Naive thymus-derived CD4-positive, alpha-beta T cell (primary cell): ENCODE data around the gene CHCHD10. TPM values are rescaled to one million over a fixed set of nuclear protein-coding genes. Genes with fewer than 3 reads are reported as not detected.
"Not testable (repeated sequence)": the region's sequence is repeated elsewhere in the genome, so short reads cannot be mapped to it uniquely, and the experiment has no call there.

Experiments
- ATAC-seq: fragments of 150-1000 bp; cut with Tn5 transposase; 2 replicates; pipeline ENCODE4 v1.10.0; 2021; ENCODE audit warnings: mild to moderate bottlenecking, moderate library complexity
- CTCF ChIA-PET: fragments of 350-600 bp; sonication (Branson Sonifier 250); formaldehyde crosslinking; loops from one replicate; lab custom pipeline; 2021; ENCODE audit warnings: antibody characterized with exemption; lab: Charles Lee
- POLR2A ChIA-PET: fragments of 350-600 bp; sonication (Branson Sonifier 250); formaldehyde crosslinking; loops from one replicate; lab custom pipeline; 2021; ENCODE audit warnings: antibody characterized with exemption, inconsistent platforms; lab: Charles Lee
- DNase-seq, 9 donors: peaks; one replicate each; pipeline versions ENCODE4 v3.0.0 to v3.0.0-alpha.2; 2020 to 2022; ENCODE audit warnings: mixed read lengths in 1 of 9
- H3K27ac ChIP-seq: one replicate; pipeline ENCODE4 v1.7.0; 2013; ENCODE audit warnings: mild to moderate bottlenecking, low read depth, low read length, moderate library complexity
- H3K27me3 ChIP-seq, 2 donors: one replicate each; pipeline ENCODE4 v1.7.0; 2013; ENCODE audit warnings: low read length in 2 of 2, mild to moderate bottlenecking in 2 of 2, moderate library complexity in 2 of 2; ENCODE audit not compliant: control insufficient read depth in 2 of 2, insufficient read depth in 2 of 2
- H3K36me3 ChIP-seq, 3 experiments: 1 replicate in 2 of 3; 2 replicates in 1 of 3; pipeline ENCODE4 v1.7.0; 2013; ENCODE audit warnings: low read length in 3 of 3, mild to moderate bottlenecking in 3 of 3, moderate library complexity in 1 of 3; ENCODE audit not compliant: insufficient read depth in 3 of 3, control insufficient read depth in 2 of 3
- H3K4me1 ChIP-seq, 2 donors: one replicate each; pipeline ENCODE4 v1.7.0; 2013; ENCODE audit warnings: low read length in 2 of 2, mild to moderate bottlenecking in 2 of 2, moderate library complexity in 1 of 2; ENCODE audit not compliant: control insufficient read depth in 2 of 2, insufficient read depth in 2 of 2
- H3K4me3 ChIP-seq: 2 replicates; pipeline ENCODE4 v1.7.0; 2013; ENCODE audit warnings: mild to moderate bottlenecking, low read length
- H3K9me3 ChIP-seq, 3 experiments: 1 replicate in 2 of 3; 2 replicates in 1 of 3; pipeline ENCODE4 v1.7.0; 2013; ENCODE audit warnings: low read length in 3 of 3; ENCODE audit not compliant: control insufficient read depth in 2 of 3
- H3K27ac Mint-ChIP-seq, 9 donors: one replicate each; pipeline ENCODE4 v1.8.0; 2020 to 2022; ENCODE audit warnings: mixed read lengths in 9 of 9, mild to moderate bottlenecking in 8 of 9, moderate library complexity in 5 of 9, inconsistent platforms in 2 of 9
- H3K27me3 Mint-ChIP-seq, 5 donors: one replicate each; pipeline ENCODE4 v1.8.0; 2021 to 2022; ENCODE audit warnings: mixed read lengths in 5 of 5, mild to moderate bottlenecking in 1 of 5
- H3K36me3 Mint-ChIP-seq, 5 donors: one replicate each; pipeline ENCODE4 v1.8.0; 2020 to 2022; ENCODE audit warnings: mixed read lengths in 5 of 5, mild to moderate bottlenecking in 3 of 5, inconsistent platforms in 1 of 5
- H3K4me1 Mint-ChIP-seq, 7 donors: one replicate each; pipeline ENCODE4 v1.8.0; 2020 to 2022; ENCODE audit warnings: mixed read lengths in 7 of 7, mild to moderate bottlenecking in 3 of 7, inconsistent platforms in 1 of 7
- H3K4me3 Mint-ChIP-seq, 10 donors: one replicate each; pipeline ENCODE4 v1.8.0; 2020 to 2022; ENCODE audit warnings: mild to moderate bottlenecking in 10 of 10, mixed read lengths in 10 of 10, moderate library complexity in 6 of 10, inconsistent platforms in 2 of 10
- H3K9me3 Mint-ChIP-seq, 11 donors: one replicate each; pipeline ENCODE4 v1.8.0; 2020 to 2022; ENCODE audit warnings: mixed read lengths in 11 of 11, mild to moderate bottlenecking in 4 of 11, inconsistent platforms in 1 of 11, moderate library complexity in 1 of 11
- intact Hi-C, 2 donors: fragments of 100-400 bp; cut with micrococcal nuclease; formaldehyde crosslinking; loops; one replicate each; pipeline ENCODE4 v1.15.1; 2023
- polyA plus RNA-seq, 2 donors: library from polyadenylated mRNA; unstranded; fragments of 300-500 nt; fragmentation: Illumina TruSeq; gene quantifications; one replicate each; pipeline ENCODE4 v1.2.3, GENCODE V29; 2021
- total RNA-seq, 6 experiments: library from RNA in 5 of 6; stranded (reverse) in 5 of 6; gene quantifications; 1 replicate in 5 of 6; 2 replicates in 1 of 6; pipeline ENCODE4 v1.2.3 and lab custom pipeline; 2021 to 2026

CHCHD10 gene
- total and polyA plus RNA-seq, 7 experiments from 2014 or later: 25.6 to 56.1 (median 42.2) TPM

DNA sequence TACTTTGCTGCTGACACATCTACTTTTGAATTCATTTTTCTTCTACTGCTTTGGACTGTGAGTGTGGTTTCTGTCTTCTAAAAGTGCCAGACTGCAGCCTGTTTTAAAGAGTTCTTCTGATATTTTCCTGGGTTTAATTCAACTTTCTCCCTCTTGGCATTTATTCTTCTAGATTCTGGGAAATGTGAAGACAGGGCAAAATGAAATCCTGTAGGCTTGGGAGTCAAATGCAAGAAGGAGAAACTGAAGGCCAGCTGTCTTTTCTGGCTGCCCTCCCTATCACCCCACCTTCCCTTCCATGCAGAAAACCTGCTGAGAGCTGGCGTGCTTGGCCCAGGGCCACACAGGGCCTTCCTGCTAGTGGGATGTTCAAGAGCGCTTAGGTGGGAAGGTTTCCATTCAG, 24.5 kb downstream of the CHCHD10 start:
- H3K4me1 ChIP-seq: no peaks in the 10 kb centered on the region
- H3K36me3 ChIP-seq: peaks cover 0 to 29% (median 14%) of the 10 kb centered on the region in 3 experiments
- Mint-ChIP-seq H3K4me3 (no peak overlapping the region), H3K36me3 (peaks cover 15 to 32% (median 24%) of the 10 kb centered on the region in 5 donors), H3K27me3 (no peaks in the 10 kb centered on the region), H3K9me3 (peaks cover 0 to 19% (median 7%) of the 10 kb centered on the region in 11 donors), H3K4me1 (peaks cover 0 to 3% (median 0%) of the 10 kb centered on the region in 7 donors), H3K27ac (no peak overlapping the region)
- no peaks in the 10 kb centered on the region for H3K27me3 ChIP-seq
- peaks cover 0 to 12% (median 0%) of the 10 kb centered on the region in 3 experiments for H3K9me3 ChIP-seq
- intact Hi-C loops: no loop called here
- POLR2A ChIA-PET: no interaction called here
- CTCF ChIA-PET: no interaction called here
- H3K27ac ChIP-seq: no peak overlapping the region
- ATAC-seq: no peak
- DNase-seq: no peak
- H3K4me3 ChIP-seq: no peak overlapping the region

GRCh38 chr22:23742505-23743264, 25.1 kb downstream of the CHCHD10 start:
- Histone ChIP-seq H3K36me3 (peaks cover 0 to 29% (median 14%) of the 10 kb centered on the region in 3 experiments), H3K9me3 (peaks cover 0 to 12% (median 0%) of the 10 kb centered on the region in 3 experiments), H3K4me3 (no peak overlapping the region), H3K27me3 (no peaks in the 10 kb centered on the region), H3K4me1 (no peaks in the 10 kb centered on the region), H3K27ac (no peak overlapping the region)
- POLR2A ChIA-PET: no interaction called here
- peaks cover 0 to 3% (median 0%) of the 10 kb centered on the region in 7 donors for H3K4me1 Mint-ChIP-seq
- H3K27ac Mint-ChIP-seq: no peak overlapping the region
- DNase-seq (no peak), ATAC-seq (no peak)
- H3K9me3 Mint-ChIP-seq: peaks cover 0 to 19% (median 7%) of the 10 kb centered on the region in 11 donors
- CTCF ChIA-PET: no interaction called here
- H3K36me3 Mint-ChIP-seq: peaks cover 15 to 32% (median 24%) of the 10 kb centered on the region in 5 donors
- H3K27me3 Mint-ChIP-seq: no peaks in the 10 kb centered on the region
- intact Hi-C loops: no loop called here
- no peak overlapping the region for H3K4me3 Mint-ChIP-seq

DNA sequence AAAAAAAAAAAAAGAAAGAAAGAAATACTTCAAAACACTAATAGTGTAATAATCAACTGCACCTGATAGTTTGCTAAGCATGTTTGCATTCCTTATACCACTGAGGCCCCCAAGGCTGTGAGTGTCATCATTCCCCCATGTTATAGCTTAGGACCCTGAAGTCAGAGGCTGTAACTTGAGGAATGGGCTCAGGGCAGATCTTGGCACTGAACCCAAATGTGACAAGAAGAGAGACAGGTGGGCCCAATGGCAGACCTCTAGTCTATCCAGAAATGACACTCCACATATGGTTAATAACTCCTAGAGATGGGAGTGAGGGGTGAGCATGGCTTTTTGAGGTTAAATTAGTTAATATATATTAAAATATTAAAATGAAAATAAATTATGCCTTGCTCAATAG, 30.1 kb downstream of the CHCHD10 start:
- H3K4me3 ChIP-seq: no peak overlapping the region
- H3K27ac ChIP-seq: no peak overlapping the region
- CTCF ChIA-PET: interaction anchor here (0.7 kb wide), 1 partner anchor 12 kb away, joined by 3 read pairs; no protein-coding TSS in a partner anchor
- Mint-ChIP-seq H3K4me1 (peaks cover 0 to 1% (median 0%) of the 10 kb centered on the region in 7 donors), H3K27me3 (no peaks in the 10 kb centered on the region), H3K36me3 (peaks cover 0 to 9% (median 0%) of the 10 kb centered on the region in 5 donors), H3K27ac (no peak overlapping the region), H3K9me3 (no peaks in the 10 kb centered on the region), H3K4me3 (no peak overlapping the region)
- H3K4me1 ChIP-seq: no peaks in the 10 kb centered on the region
- H3K9me3 ChIP-seq: no peaks in the 10 kb centered on the region
- DNase-seq (no peak), ATAC-seq (no peak)
- peaks cover 0 to 3% (median 0%) of the 10 kb centered on the region in 3 experiments for H3K36me3 ChIP-seq
- intact Hi-C loops: loop anchor here in 1 of 2 donors (5.0 kb wide), 1 partner anchor 110 kb away; no protein-coding TSS in a partner anchor
- no peaks in the 10 kb centered on the region for H3K27me3 ChIP-seq
- POLR2A ChIA-PET: no interaction called here

- intact Hi-C loops, H3K4me1 Mint-ChIP-seq, ATAC-seq, H3K36me3 ChIP-seq, H3K9me3 Mint-ChIP-seq, CTCF ChIA-PET, H3K4me3 Mint-ChIP-seq, H3K9me3 ChIP-seq, H3K4me1 ChIP-seq, H3K27ac ChIP-seq, H3K27ac Mint-ChIP-seq, H3K27me3 ChIP-seq, H3K36me3 Mint-ChIP-seq, H3K4me3 ChIP-seq, DNase-seq: not testable (repeated sequence)
- peaks cover 0 to 22% (median 0%) of the 10 kb centered on the region in 5 donors for H3K27me3 Mint-ChIP-seq
- POLR2A ChIA-PET: interaction anchor here (0.7 to 1.0 kb wide), 4 partner anchors 22 to 58 kb away, joined by 3 to 4 read pairs (median 3); partner anchors contain the start of genes SMARCB1 and ZNF70
Observed at GRCh38 chr22:23728108-23728507, 39.7 kb downstream of the CHCHD10 start.

GRCh38 chr22:23722724-23723123, 45.0 kb downstream of the CHCHD10 start:
- Mint-ChIP-seq H3K9me3 (no peaks in the 10 kb centered on the region), H3K27ac (no peak overlapping the region), H3K4me1 (no peaks in the 10 kb centered on the region), H3K27me3 (peaks cover 0 to 13% (median 0%) of the 10 kb centered on the region in 5 donors), H3K36me3 (no peaks in the 10 kb centered on the region), H3K4me3 (no peak overlapping the region)
- POLR2A ChIA-PET: no interaction called here
- no peaks in the 10 kb centered on the region for H3K36me3 ChIP-seq
- ATAC-seq: no peak
- CTCF ChIA-PET: no interaction called here
- no peak for DNase-seq
- no peak overlapping the region for H3K4me3 ChIP-seq
- H3K27ac ChIP-seq: no peak overlapping the region
- H3K9me3 ChIP-seq: no peaks in the 10 kb centered on the region
- H3K27me3 ChIP-seq: peaks cover 0 to 3% of the 10 kb centered on the region in 2 donors
- intact Hi-C loops: no loop called here
- no peaks in the 10 kb centered on the region for H3K4me1 ChIP-seq

- Histone ChIP-seq H3K4me3 (no peak overlapping the region), H3K27me3 (peaks cover 0 to 3% of the 10 kb centered on the region in 2 donors), H3K9me3 (no peaks in the 10 kb centered on the region), H3K36me3 (no peaks in the 10 kb centered on the region), H3K4me1 (no peaks in the 10 kb centered on the region), H3K27ac (no peak overlapping the region)
- ChIA-PET POLR2A (no interaction called here), CTCF (no interaction called here)
- Mint-ChIP-seq H3K27me3 (peaks cover 0 to 13% (median 0%) of the 10 kb centered on the region in 5 donors), H3K9me3 (no peaks in the 10 kb centered on the region), H3K27ac (no peak overlapping the region), H3K4me3 (no peak overlapping the region), H3K36me3 (no peaks in the 10 kb centered on the region), H3K4me1 (peaks cover 0 to 4% (median 3%) of the 10 kb centered on the region in 7 donors)
- intact Hi-C loops: no loop called here
- ATAC-seq (no peak), DNase-seq (no peak)
Observed at GRCh38 chr22:23722160-23722559, 45.6 kb downstream of the CHCHD10 start.
